K562 (cell line): ENCODE measurements around the gene RAP1GAP2. TPM values are rescaled to one million over a fixed set of nuclear protein-coding genes. Genes with fewer than 3 reads are reported as not detected.

Source experiments
- CREM ChIP-seq: IDR thresholded peaks from 2 replicates; pipeline ENCODE4 v1.6.1; 2014; ENCODE audit warnings: antibody characterized with exemption, low read depth
- E2F5 ChIP-seq: sonication (generic); formaldehyde crosslinking; IDR thresholded peaks from 2 replicates; pipeline ENCODE4 v1.8.0; 2022; ENCODE audit warnings: mild to moderate bottlenecking, missing genetic modification reagents
- ETS1 ChIP-seq: conservative IDR thresholded peaks from 2 replicates; pipeline ENCODE4 v1.6.1; 2011; ENCODE audit warnings: low read depth, mild to moderate bottlenecking, low read length; ENCODE audit not compliant: control insufficient read depth
- ETV1 ChIP-seq: fragments of 450-650 bp; conservative IDR thresholded peaks from 2 replicates; pipeline ENCODE4 v1.6.1; 2016; ENCODE audit warnings: missing genetic modification characterization, control low read depth, low read depth, missing compliant biosample characterization
- ETV6 ChIP-seq, 3 experiments: fragments of 150-350 bp in 1 of 3; sonication (generic) in 1 of 3; formaldehyde crosslinking in 1 of 3; IDR thresholded peaks; 2 replicates each; pipeline versions ENCODE4 v1.6.1 to v1.8.0; 2014 to 2022; ENCODE audit warnings: borderline replicate concordance in 2 of 3, low read depth in 2 of 3, antibody characterized with exemption in 1 of 3, low read length in 1 of 3, mild to moderate bottlenecking in 1 of 3, missing genetic modification reagents in 1 of 3
- FOXP1 ChIP-seq: sonication (generic); formaldehyde crosslinking; IDR thresholded peaks from 2 replicates; pipeline ENCODE4 v1.8.0; 2022; ENCODE audit warnings: mild to moderate bottlenecking, missing genetic modification reagents
- JUND ChIP-seq, 2 experiments: IDR thresholded peaks; 2 replicates in 1 of 2; 3 replicates in 1 of 2; pipeline ENCODE4 v1.6.1; 2011; ENCODE audit warnings: borderline replicate concordance in 2 of 2, low read depth in 2 of 2, low read length in 2 of 2, improper control_type of control experiment in 1 of 2, missing biosample characterization in 1 of 2, missing genetic modification characterization in 1 of 2, missing genetic modification reagents in 1 of 2
- NFIC ChIP-seq: fragments of 450-650 bp; IDR thresholded peaks from 2 replicates; pipeline ENCODE4 v1.6.1; 2017; ENCODE audit warnings: mild to moderate bottlenecking, inconsistent platforms
- NR2C2 ChIP-seq, 2 experiments: fragments of 200-800 bp in 1 of 2; sonication (Bioruptor generic) in 1 of 2; sonication (generic) in 1 of 2; formaldehyde crosslinking in 1 of 2; IDR thresholded peaks; 2 replicates each; pipeline versions ENCODE4 v1.6.1 to v1.8.0; 2016 to 2022; ENCODE audit warnings: mild to moderate bottlenecking in 1 of 2, missing compliant biosample characterization in 1 of 2, missing genetic modification characterization in 1 of 2, missing genetic modification reagents in 1 of 2
- PHF8 ChIP-seq: fragments of 200-600 bp; sonication (generic); IDR thresholded peaks from 2 replicates; pipeline ENCODE4 v1.6.1; 2012; ENCODE audit warnings: mixed run types, mild to moderate bottlenecking, inconsistent platforms, low read length, moderate library complexity, borderline replicate concordance
- SAFB2 ChIP-seq: fragments of 200-400 bp; formaldehyde crosslinking; IDR thresholded peaks from 2 replicates; pipeline ENCODE4 v1.6.1; 2018; ENCODE audit warnings: borderline replicate concordance, low read length, low read depth, moderate library complexity; ENCODE audit not compliant: severe bottlenecking
- SIX5 ChIP-seq, 2 experiments: IDR thresholded peaks; 2 replicates each; pipeline ENCODE4 v1.6.1; 2011; ENCODE audit warnings: low read length in 2 of 2, borderline replicate concordance in 1 of 2, low read depth in 1 of 2, mild to moderate bottlenecking in 1 of 2, moderate library complexity in 1 of 2; ENCODE audit not compliant: insufficient read depth in 1 of 2
- SRF ChIP-seq, 2 experiments: fragments of 250-450, 450-650 bp in 1 of 2; sonication (Bioruptor Pico) in 1 of 2; sonication (generic) in 1 of 2; formaldehyde crosslinking; IDR thresholded peaks; 2 replicates each; pipeline versions ENCODE4 v1.5.0 to v1.5.1; 2020 to 2022; ENCODE audit warnings: mild to moderate bottlenecking in 1 of 2, missing genetic modification reagents in 1 of 2
- SRSF3 ChIP-seq: fragments of 200-400 bp; formaldehyde crosslinking; IDR thresholded peaks from 2 replicates; pipeline ENCODE4 v1.6.1; 2016; ENCODE audit warnings: mild to moderate bottlenecking, low read length, moderate library complexity; ENCODE audit not compliant: insufficient read depth
- YBX1 ChIP-seq: fragments of 450-650 bp; IDR thresholded peaks from 2 replicates; pipeline ENCODE4 v1.7.1; 2016; ENCODE audit warnings: mild to moderate bottlenecking
- ZKSCAN3 ChIP-seq: fragments of 250-450 bp; sonication (Bioruptor Pico); IDR thresholded peaks from 2 replicates; pipeline ENCODE4 v1.4.0; 2020
- ZNF766 ChIP-seq: fragments of 200-800 bp; sonication (Bioruptor generic); conservative IDR thresholded peaks from 2 replicates; pipeline ENCODE4 v1.6.1; 2016; ENCODE audit warnings: missing genetic modification characterization, missing compliant biosample characterization
- polyA plus RNA-seq, 8 experiments: library from polyadenylated mRNA; depleted of rRNA in 4 of 8; stranded (reverse) in 5 of 8; unstranded in 3 of 8; fragments of >200 nt; fragmentation: Nextera tagmentation in 2 of 8; fragmentation: Illumina TruSeq in 1 of 8; extraction: Ambion mirVana in 2 of 8; extraction: Trizol in 1 of 8; gene quantifications; 2 replicates each; pipeline versions ENCODE4 v1.2.1 to v1.2.3, GENCODE V29; 2011 to 2014; ENCODE audit warnings: inconsistent platforms in 1 of 8, missing spikeins in 1 of 8
- total RNA-seq, 7 experiments: library from RNA; depleted of rRNA in 6 of 7; stranded (reverse); fragments of >200 nt in 6 of 7; fragmentation: Illumina TruSeq in 2 of 7; extraction: Trizol in 2 of 7; gene quantifications; 2 replicates each; pipeline versions ENCODE4 v1.2.1 to v1.2.3, GENCODE V29; 2011 to 2021; ENCODE audit warnings: low replicate concordance in 1 of 7
- TF ChIP-seq, protein P1 (sequence below): IDR thresholded peaks from 3 replicates; pipeline ENCODE4 v1.6.1; 2011; ENCODE audit warnings: borderline replicate concordance, mild to moderate bottlenecking, moderate library complexity; ENCODE audit not compliant: insufficient read length; ENCODE audit errors: extremely low read depth

The RAP1GAP2 gene
- total and polyA plus RNA-seq, 9 of the 15 experiments (the other 6 are each of a cell fraction or from before 2014, with no cell fraction given): 0.01 to 1.3 (median 0.42) TPM; not detected in 1

DNA sequence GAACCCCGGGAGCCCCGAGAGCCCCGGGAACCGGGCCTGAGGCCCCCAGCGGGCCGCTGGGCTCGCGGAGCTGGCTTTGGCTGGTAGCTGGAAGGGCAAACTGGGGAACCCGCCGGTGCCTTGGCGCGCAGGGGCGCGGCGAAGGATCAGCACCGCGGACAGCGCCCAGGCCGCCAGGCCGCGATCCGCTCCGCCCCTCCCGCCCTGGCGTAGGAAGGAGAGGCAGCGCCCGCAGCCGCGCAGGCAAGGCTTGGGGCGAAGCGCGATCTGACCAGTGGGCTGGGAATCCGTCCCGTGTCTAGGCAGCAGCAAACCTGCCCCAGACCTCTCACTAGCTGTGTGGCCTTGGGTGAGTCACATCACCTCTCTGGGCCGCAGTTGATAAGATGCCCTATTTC is 46.5 kb upstream of the RAP1GAP2 start (continued):
- TF ChIP-seq, protein P1, sequence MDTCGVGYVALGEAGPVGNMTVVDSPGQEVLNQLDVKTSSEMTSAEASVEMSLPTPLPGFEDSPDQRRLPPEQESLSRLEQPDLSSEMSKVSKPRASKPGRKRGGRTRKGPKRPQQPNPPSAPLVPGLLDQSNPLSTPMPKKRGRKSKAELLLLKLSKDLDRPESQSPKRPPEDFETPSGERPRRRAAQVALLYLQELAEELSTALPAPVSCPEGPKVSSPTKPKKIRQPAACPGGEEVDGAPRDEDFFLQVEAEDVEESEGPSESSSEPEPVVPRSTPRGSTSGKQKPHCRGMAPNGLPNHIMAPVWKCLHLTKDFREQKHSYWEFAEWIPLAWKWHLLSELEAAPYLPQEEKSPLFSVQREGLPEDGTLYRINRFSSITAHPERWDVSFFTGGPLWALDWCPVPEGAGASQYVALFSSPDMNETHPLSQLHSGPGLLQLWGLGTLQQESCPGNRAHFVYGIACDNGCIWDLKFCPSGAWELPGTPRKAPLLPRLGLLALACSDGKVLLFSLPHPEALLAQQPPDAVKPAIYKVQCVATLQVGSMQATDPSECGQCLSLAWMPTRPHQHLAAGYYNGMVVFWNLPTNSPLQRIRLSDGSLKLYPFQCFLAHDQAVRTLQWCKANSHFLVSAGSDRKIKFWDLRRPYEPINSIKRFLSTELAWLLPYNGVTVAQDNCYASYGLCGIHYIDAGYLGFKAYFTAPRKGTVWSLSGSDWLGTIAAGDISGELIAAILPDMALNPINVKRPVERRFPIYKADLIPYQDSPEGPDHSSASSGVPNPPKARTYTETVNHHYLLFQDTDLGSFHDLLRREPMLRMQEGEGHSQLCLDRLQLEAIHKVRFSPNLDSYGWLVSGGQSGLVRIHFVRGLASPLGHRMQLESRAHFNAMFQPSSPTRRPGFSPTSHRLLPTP: no peak
- TF ChIP-seq E2F5 (CRISPR knock-in tag) (0 out of 2 replicates have a peak, but pooled peaks have one; percentile 54), ETV1 (tag) (no peak), NR2C2 (CRISPR knock-in tag; IDR thresholded peaks at IDR 0.05) (peak; percentile 60; the same call in 1 of the 2 replicates), NR2C2 (tag; IDR thresholded peaks at IDR 0.05) (no peak), ZKSCAN3 (no peak), SAFB2 (no peak), SRF (CRISPR knock-in tag; IDR thresholded peaks at IDR 0.05) (peak in 1 of 2 experiments; percentile 67; a peak in 1 of 4 replicates), ETV6 (IDR thresholded peaks at IDR 0.05; ENCODE audit: borderline replicate concordance in 1 of 2, low read depth in 2 of 2, low read length in 1 of 2) (no peak), ETV6 (CRISPR knock-in tag; IDR thresholded peaks at IDR 0.05; ENCODE audit: borderline replicate concordance) (no peak), CREM (peak; percentile 55; the same call in 1 of the 2 replicates), ZNF766 (no peak), FOXP1 (peak; percentile 48; the same call in 1 of the 2 replicates), SIX5 (IDR thresholded peaks at IDR 0.05; ENCODE audit: borderline replicate concordance in 1 of 2, insufficient read depth in 1 of 2, low read depth in 1 of 2, low read length in 2 of 2) (no peak), NFIC (no peak), SRSF3 (no peak), ETS1 (0 out of 2 replicates have a peak, but pooled peaks have one; percentile 37), JUND (IDR thresholded peaks at IDR 0.05; ENCODE audit: borderline replicate concordance, low read depth, low read length) (no peak), JUND (tag; IDR thresholded peaks at IDR 0.05; ENCODE audit: borderline replicate concordance, low read depth, low read length) (no peak), PHF8 (no peak), YBX1 (no peak)
